Kidney capillary endothelial cell (primary cell): ENCODE data around the gene SPINK8.
A peak's percentile ranks its signal among the peaks of the same experiment; 100 is the strongest.
"Not testable (repeated sequence)": the region's sequence is repeated elsewhere in the genome, so short reads cannot be mapped to it uniquely, and the experiment has no call there.

Source experiments
- DNase-seq: peaks from one replicate; pipeline ENCODE4 v3.0.0-alpha.2; 2018; ENCODE audit warnings: low spot score

SPINK8 gene

DNA sequence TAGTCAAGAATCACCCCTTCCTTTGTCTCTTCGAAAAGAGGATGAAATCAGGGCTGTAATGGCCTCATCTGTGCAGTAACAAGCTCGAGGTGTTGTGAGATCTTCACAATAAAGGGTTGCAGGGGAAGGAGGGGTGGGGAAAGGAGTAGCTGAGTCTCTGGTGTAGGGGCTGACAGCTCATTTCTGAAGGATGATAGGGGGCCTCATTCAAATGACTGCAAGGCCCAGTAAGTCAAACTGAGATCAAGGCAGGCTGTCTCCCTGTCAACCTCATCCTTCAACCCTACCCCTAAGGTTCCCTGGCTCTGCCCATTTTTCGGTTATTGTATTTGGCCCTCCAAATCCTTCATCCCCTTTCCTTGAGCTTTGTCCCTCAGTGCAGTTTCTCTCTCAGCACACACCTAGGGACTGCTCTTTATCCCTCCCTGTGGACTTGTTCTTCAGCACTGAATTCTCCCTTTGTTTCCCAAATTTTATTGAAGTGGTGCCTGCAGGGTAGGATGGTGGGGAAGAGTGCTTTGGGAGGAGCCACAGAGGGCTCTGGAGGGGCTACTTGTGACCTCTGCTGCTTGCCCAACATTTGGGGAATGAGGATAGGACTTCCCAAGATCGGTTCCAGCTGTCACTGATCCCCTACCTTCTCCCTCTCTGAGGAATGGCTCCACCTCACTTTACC is 54.4 kb downstream of the SPINK8 start:
- DNase-seq = no peak

DNA sequence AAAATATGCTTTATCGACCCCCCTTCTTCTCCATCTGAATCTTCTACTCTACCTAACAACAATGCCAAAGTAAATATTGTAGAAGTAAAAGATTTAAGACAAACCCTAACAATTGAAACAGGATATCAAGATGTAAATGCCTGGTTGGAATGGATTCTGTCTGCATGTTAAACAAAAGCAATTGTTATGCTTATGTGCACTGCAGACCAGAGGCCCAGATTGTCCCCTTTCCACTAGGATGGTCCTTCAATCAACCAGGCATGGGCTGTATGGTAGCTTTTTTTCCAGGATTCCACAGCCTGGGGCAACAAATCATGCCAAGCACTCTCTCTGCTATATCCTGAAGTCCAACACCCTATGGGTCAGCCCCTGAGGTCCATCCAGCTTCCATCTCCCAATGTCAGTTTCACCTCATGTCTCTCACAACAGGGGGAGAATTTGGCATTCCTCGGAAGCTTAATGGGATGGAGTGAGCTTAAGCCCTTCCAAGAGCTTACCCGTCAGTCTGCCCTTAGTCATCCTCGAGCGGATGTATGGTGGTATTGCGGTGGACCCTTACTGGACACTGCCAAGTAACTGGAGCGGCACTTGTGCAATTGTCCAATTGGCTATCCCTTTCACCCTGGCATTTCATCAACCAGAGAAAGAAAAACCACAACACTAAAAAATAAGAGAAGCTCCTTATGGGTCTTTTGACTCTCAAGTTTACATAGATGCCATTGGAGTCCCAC is 56.4 kb downstream of the SPINK8 start:
- DNase-seq = no peak

DNA sequence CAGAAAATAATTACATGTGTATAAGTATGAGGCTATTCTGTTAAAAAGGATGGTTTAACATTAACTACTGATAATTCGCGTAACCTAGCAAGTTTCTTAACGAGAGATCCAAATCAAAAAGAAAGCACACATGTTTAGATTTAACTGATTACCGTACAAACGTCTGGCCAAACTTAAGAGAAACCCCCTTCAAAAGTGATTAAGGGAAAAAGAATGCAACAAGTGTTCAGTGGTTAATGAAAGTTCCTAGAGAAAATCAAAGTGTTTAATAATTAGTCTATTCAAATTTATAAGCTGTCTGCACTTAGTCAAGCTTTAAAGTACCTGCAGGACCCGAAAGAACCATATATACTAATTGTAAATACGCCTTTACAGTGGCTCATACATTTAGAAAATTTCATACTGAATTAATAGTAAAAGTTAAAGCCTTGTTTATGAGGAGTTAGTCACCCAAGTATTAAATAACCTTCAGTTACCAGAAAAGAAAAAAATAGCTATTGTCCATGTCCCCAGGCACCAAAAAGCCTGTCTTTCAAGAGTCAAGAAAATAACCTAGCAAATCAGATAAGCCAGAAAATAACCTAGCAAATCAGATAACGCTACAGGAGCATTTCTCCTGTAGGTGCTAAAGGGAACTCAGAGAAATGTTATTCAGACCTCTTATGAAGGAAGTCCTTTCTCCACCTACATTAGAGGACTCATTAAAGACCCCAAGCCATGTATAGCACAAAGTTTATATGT is 58.0 kb downstream of the SPINK8 start:
- DNase-seq = no peak

DNA sequence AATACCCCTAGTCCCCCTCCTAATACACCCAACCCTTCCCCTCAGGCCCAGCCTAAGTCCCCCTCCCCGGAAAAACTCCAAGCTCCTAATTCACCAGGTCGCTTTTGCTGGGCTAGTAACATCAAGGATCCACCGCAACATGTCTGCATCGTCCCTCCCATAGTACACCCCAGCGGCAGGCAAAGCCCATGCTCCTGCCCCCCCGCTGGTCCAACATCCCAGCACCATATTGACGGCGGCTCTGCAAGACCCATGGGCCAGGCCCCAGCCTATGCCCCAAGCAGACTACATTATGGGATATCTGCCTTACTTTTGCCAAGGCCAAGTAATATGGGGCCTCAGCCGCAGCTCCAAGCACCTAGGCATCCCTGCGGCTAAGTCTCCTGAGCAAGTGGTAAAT is 59.0 kb downstream of the SPINK8 start:
- DNase-seq = no peak

DNA sequence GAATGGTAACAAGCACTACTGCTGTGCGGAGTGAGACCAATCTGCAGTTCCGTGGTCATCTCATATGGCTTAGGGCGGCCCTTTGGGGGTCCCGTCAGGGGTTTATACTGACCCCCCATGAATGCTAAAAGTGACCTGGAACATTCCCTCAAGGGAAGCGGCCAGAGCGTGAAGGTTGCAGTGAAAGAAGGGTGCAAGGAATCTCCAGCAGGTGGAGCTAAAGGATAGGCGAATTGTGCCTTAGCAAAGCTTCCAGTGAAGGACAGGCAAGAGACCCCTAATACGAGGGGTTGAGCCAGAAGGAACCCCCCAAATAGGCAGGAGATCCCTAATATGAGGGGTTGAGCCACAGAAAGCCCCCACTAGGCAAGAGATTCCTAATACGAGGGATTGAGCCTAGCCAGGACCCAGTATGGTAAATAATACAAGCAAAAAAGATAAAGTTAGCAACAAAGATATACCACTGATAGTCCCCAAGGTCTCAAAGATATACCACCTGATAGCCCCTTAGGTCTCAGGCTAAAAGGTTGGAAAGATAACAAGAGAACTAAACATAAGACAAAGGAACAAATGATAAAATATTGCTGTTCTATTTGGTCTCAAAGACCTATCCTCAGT is 59.8 kb downstream of the SPINK8 start:
- peak; percentile 42 for DNase-seq

DNA sequence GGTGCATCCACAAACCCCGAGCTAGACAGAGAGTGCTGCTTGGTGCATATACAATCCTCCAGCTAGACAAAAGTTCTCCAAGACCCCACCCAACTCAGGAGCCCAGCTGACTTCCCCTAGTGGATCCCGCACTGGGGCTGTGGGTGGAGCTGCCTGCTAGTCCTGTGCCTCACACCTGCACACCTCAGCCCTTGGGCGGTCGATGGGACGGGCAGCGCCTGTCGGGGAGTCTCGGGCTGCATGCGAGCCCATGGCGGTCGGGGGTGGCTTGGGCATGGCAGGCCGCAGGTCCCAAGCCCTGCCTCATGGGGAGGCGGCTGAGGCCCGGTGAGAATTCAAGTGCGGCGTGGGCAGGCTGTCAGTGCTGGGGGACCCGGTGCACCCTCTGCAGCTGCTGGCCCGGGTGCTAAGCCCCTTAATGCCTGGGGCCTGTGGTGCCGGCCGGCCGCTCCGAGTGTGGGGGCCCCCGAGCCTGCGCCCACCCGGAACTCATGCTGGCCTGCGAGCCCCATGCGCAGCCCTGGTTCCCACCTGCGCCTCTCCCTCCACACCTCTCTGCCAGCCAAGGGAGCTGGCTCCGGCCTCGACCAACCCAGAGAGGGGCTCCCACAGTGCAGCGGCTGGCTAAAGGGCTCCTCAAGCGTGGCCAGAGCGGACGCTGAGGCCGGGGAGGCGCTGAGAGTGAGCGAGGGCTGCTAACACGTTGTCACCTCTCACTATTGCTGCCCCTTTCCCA is 61.5 kb downstream of the SPINK8 start:
- no peak for DNase-seq

DNA sequence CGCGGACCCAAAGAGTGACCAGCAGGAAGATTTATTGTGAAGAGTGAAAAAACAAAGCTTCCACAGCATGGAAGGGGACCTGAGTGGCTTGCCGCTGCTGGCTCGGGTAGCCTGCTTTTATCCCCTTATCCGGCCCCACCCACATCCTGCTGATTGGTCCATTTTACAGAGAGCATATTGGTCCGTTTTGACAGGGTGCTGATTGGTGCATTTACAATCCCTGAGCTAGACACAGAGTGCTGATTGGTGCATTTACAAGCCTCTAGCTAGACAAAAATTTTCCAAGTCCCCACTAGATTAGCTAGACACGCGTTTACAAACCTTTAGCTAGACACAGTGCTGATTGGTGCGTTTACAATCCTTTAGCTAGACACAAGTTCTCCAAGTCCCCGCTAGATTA is 62.2 kb downstream of the SPINK8 start:
- not testable (repeated sequence) for DNase-seq

DNA sequence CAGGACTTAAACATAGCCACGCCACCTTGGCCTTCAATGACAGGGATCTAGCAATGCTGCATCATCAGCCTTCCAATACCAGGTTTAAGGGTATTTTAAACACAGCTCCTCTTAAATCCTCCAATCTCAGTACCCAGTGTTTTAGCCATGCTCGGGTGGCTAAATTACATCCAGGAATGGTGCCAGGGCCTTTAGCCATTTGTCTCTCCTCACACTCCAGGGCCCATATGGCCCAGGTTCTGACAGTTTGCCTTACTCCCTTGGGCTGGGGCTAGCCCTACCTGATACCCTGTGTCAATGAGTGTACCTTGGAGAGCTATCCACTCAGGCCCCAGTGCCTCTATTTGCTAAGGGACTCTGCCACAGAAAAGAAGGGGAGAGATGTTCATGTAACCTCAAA is 63.2 kb downstream of the SPINK8 start:
- DNase-seq = no peak

DNA sequence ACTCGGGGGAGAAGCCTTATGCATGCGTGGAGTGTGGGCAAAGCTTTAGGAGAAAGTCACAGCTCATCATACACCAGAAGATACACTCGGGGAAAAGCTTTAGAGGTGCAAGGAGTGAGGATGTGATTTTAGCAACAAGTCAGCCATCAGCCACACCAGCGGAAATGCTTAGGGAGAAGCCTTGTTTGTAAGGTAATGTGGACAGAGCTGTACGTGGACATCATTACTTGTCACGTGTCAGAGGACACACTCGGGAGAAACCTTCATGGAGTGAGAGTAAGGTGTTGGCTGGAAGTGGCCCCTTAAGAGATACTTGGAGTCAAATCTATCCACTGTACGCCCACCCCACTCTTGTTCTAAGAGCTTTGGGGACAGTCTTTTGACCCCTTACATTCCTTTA is 63.9 kb downstream of the SPINK8 start:
- no peak for DNase-seq

DNA sequence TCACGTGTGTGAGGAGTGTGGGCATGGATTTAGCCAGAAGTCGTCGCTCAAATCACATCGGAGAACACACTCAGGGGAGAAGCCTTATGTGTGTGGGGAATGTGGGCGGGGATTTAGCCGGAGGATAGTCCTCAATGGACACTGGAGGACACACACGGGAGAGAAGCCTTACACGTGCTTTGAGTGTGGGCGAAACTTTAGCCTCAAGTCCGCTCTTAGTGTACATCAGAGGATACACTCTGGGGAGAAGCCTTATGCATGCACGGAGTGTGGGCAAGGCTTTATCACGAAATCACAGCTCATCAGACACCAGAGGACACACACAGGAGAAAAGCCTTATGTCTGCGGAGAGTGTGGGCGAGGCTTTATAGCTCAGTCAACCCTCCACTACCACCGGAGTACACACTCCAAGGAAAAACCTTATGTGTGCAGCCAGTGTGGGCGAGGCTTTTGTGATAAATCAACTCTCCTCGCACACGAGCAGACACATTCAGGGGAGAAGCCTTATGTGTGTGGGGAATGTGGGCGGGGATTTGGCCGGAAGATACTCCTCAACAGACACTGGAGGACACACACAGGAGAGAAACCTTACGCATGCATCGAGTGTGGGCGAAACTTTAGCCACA is 64.4 kb downstream of the SPINK8 start:
- no peak for DNase-seq

DNA sequence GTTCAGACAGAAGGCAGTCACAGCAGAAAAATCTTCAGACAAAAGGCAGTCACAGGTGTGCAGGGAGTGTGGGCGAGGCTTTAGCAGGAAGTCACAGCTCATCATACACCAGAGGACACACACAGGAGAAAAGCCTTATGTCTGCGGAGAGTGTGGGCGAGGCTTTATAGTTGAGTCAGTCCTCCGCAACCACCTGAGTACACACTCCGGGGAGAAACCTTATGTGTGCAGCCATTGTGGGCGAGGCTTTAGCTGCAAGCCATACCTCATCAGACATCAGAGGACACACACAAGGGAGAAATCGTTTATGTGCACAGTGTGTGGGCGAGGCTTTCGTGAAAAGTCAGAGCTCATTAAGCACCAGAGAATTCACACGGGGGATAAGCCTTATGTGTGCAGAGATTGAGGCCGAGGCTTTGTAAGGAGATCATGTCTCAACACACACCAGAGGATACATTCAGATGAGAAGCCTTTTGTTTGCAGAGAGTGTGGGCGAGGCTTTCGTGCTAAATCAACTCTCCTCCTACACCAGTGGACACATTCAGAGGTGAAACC is 65.0 kb downstream of the SPINK8 start:
- no peak for DNase-seq

DNA sequence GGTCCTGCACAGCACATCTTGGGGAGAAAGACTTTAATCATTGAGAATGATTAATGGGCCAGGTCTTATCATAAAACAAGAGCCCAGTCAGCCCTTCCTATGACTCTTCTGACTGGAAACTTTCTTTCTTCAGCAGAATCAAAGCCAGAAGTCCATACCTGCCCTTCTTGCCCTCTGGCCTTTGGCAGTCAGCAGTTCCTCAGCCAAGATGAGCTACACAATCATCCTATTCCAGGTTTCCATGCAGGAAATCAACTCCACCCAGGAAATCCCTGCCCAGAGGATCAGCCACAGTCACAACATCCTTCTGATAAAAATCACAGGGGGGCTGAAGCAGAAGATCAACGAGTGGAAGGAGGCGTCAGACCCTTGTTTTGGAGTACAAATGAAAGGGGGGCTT is 65.7 kb downstream of the SPINK8 start:
- no peak for DNase-seq

DNA sequence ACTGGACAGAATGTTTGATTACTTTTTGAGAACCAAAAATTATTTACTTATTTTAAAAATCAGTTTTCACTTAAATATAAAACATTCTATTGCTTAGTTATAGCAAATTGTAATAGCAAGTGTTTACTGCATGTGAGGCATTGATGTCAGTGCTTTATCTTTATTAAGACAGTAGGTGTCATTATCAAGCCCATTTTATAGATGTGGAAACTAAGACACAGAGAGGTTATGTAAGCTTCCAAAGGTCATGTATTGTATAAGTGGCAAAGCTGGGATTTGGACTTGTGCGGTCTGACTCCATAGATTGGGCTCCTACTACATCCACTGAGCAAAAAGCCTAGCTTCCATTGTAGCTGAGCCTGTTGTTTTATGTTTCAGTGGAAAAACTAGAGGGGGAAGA is 74.9 kb downstream of the SPINK8 start:
- no peak for DNase-seq
